Osteocyte (in vitro differentiated cells): Measurements from ENCODE around the gene ZNRF2. TPM values are rescaled to one million over a fixed set of nuclear protein-coding genes. Genes with fewer than 3 reads are reported as not detected.

Experiments used
- DNase-seq: peaks from one replicate; pipeline ENCODE4 v3.0.0; 2021; ENCODE audit warnings: mixed read lengths; ENCODE audit not compliant: unreplicated experiment; ENCODE audit errors: extremely low spot score
- H3K27ac Mint-ChIP-seq: one replicate; pipeline ENCODE4 v1.8.0; 2021; ENCODE audit warnings: mild to moderate bottlenecking, mixed read lengths; ENCODE audit not compliant: unreplicated experiment
- H3K27me3 Mint-ChIP-seq: one replicate; pipeline ENCODE4 v1.8.0; 2021; ENCODE audit warnings: mixed read lengths; ENCODE audit not compliant: unreplicated experiment
- H3K36me3 Mint-ChIP-seq: one replicate; pipeline ENCODE4 v1.8.0; 2021; ENCODE audit warnings: mixed read lengths; ENCODE audit not compliant: unreplicated experiment
- H3K4me1 Mint-ChIP-seq: one replicate; pipeline ENCODE4 v1.8.0; 2021; ENCODE audit warnings: mixed read lengths; ENCODE audit not compliant: unreplicated experiment
- H3K4me3 Mint-ChIP-seq: one replicate; pipeline ENCODE4 v1.8.0; 2021; ENCODE audit warnings: mild to moderate bottlenecking, moderate library complexity, mixed read lengths; ENCODE audit not compliant: unreplicated experiment
- H3K9me3 Mint-ChIP-seq: one replicate; pipeline ENCODE4 v1.8.0; 2021; ENCODE audit warnings: mixed read lengths; ENCODE audit not compliant: unreplicated experiment
- CTCF ChIP-seq: fragments of 200-600 bp; sonication (generic); IDR thresholded peaks from 2 replicates; pipeline ENCODE4 v1.5.0; 2021; ENCODE audit warnings: antibody characterized with exemption, mild to moderate bottlenecking, moderate library complexity
- long read RNA-seq: library from polyadenylated mRNA; unstranded; transcript quantifications from one replicate; pipeline ENCODE4 v2.0.0, GENCODE V29; 2021
- total RNA-seq: library from RNA; stranded (reverse); gene quantifications from 2 replicates; pipeline ENCODE4 v1.2.1, GENCODE V29; 2021

Gene ZNRF2
- 6.8 TPM in 2 replicates for total RNA-seq
- long read RNA-seq, partial matches to known transcripts = 1 of 1 reads
- long read RNA-seq, other reads (novel, unspliced or antisense) = 0 of 1 reads

- Mint-ChIP-seq H3K4me1 (peaks cover 19% of the 10 kb centered on the region), H3K4me3 (peak within 1 kb of the TSS; percentile 77), H3K9me3 (peaks cover 4% of the 10 kb centered on the region), H3K27ac (peak within 1 kb of the TSS; percentile 90), H3K36me3 (no peaks in the 10 kb centered on the region), H3K27me3 (no peaks in the 10 kb centered on the region)
- peak; percentile 97 for DNase-seq
- TF ChIP-seq CTCF = peak; percentile 69
These were observed at the start of gene ZNRF2 for GRCh38 chr7:30284298-30285066. Gene ZNRF2 (plus strand): TSS chr7:30284597. CDS start chr7:30285358, 761 bp downstream.

- DNase-seq = no peak
- Mint-ChIP-seq H3K9me3 (no peaks in the 10 kb centered on the region), H3K27ac (no peak overlapping the region), H3K27me3 (peaks cover 10% of the 10 kb centered on the region), H3K4me1 (peaks cover 22% of the 10 kb centered on the region), H3K36me3 (no peaks in the 10 kb centered on the region), H3K4me3 (no peak overlapping the region)
- TF ChIP-seq CTCF = no peak
These were observed 47.1 kb upstream of the ZNRF2 start for GRCh38 chr7:30237271-30237695.

GRCh38 chr7:30238721-30239441, 45.5 kb upstream of the ZNRF2 start:
- no peak overlapping the region for H3K4me3 Mint-ChIP-seq
- no peak for DNase-seq
- peaks cover 22% of the 10 kb centered on the region for H3K4me1 Mint-ChIP-seq
- H3K36me3 Mint-ChIP-seq = no peaks in the 10 kb centered on the region
- peak overlapping the region; percentile 50 for H3K27ac Mint-ChIP-seq
- no peaks in the 10 kb centered on the region for H3K9me3 Mint-ChIP-seq
- no peak for TF ChIP-seq CTCF
- peaks cover 13% of the 10 kb centered on the region for H3K27me3 Mint-ChIP-seq

- Mint-ChIP-seq H3K4me3 (no peak overlapping the region), H3K27ac (no peak overlapping the region)
These were observed 44.1 kb upstream of the ZNRF2 start for GRCh38 chr7:30240106-30240800.

More at GRCh38 chr7:30240106-30240800, 44.1 kb upstream of the ZNRF2 start:
- H3K4me1 Mint-ChIP-seq = peaks cover 22% of the 10 kb centered on the region
- peaks cover 20% of the 10 kb centered on the region for H3K27me3 Mint-ChIP-seq
- DNase-seq = no peak
- no peaks in the 10 kb centered on the region for H3K9me3 Mint-ChIP-seq
- TF ChIP-seq CTCF = no peak
- H3K36me3 Mint-ChIP-seq = no peaks in the 10 kb centered on the region
